Occipital lobe (tissue), 2 donors: ENCODE data around the gene AGAP2. TPM values are rescaled to one million over a fixed set of nuclear protein-coding genes. Genes with fewer than 3 reads are reported as not detected.
"Not testable (repeated sequence)": the region's sequence is repeated elsewhere in the genome, so short reads cannot be mapped to it uniquely, and the experiment has no call there.

ENCODE experiments used
- DNase-seq: peaks from one replicate; lab custom pipeline; 2025; lab: John Stamatoyannopoulos, UW
- total RNA-seq: library from RNA; depleted of rRNA; stranded (reverse); fragments of >200 nt; gene quantifications from one replicate; pipeline ENCODE4 v1.2.3, GENCODE V29; 2014

The AGAP2 gene
- total RNA-seq, result 25.6 TPM

- peak; percentile 20 for DNase-seq
Observed at GRCh38 chr12:57738661-57739237, at the start of gene AGAP2. AGAP2 (minus strand) TSS chr12:57738742; CDS start chr12:57738246, 496 bp downstream.

- no peak for DNase-seq
Observed at GRCh38 chr12:57783861-57784260, 45.3 kb upstream of the AGAP2 start.

GRCh38 chr12:57783466-57783801, 44.9 kb upstream of the AGAP2 start:
- no peak for DNase-seq

- peak; percentile 93 for DNase-seq
Observed at GRCh38 chr12:57782608-57783465, 44.3 kb upstream of the AGAP2 start, which contains the start of gene TSFM. TSFM (plus strand) TSS chr12:57782787; CDS start chr12:57782802, 15 bp downstream.

- no peak for DNase-seq
Observed at GRCh38 chr12:57782243-57782607, 43.7 kb upstream of the AGAP2 start.

GRCh38 chr12:57781801-57782200, 43.3 kb upstream of the AGAP2 start:
- no peak for DNase-seq

GRCh38 chr12:57781244-57781643, 42.7 kb upstream of the AGAP2 start:
- DNase-seq, result no peak

- DNase-seq, result no peak
Observed at GRCh38 chr12:57780284-57780897, 41.8 kb upstream of the AGAP2 start.

GRCh38 chr12:57779736-57780135, 41.2 kb upstream of the AGAP2 start:
- no peak for DNase-seq

GRCh38 chr12:57777911-57778310, 39.4 kb upstream of the AGAP2 start:
- no peak for DNase-seq

GRCh38 chr12:57777367-57777766, 38.8 kb upstream of the AGAP2 start:
- DNase-seq, result no peak

GRCh38 chr12:57776247-57776587, 37.7 kb upstream of the AGAP2 start:
- DNase-seq, result no peak

GRCh38 chr12:57775563-57776246, 37.2 kb upstream of the AGAP2 start:
- no peak for DNase-seq

- DNase-seq, result no peak
Observed at GRCh38 chr12:57775044-57775443, 36.5 kb upstream of the AGAP2 start.

- not testable (repeated sequence) for DNase-seq
Observed at GRCh38 chr12:57774634-57775033, 36.1 kb upstream of the AGAP2 start.

- no peak for DNase-seq
Observed at GRCh38 chr12:57772429-57773322, 34.1 kb upstream of the AGAP2 start, which contains the start of gene EEF1AKMT3. EEF1AKMT3 (plus strand) TSS chr12:57772614; CDS start chr12:57772725, 111 bp downstream.

GRCh38 chr12:57771873-57772428, 33.4 kb upstream of the AGAP2 start, which contains the start of gene METTL1:
METTL1 (minus strand) TSS chr12:57772105; CDS start chr12:57772083, 22 bp downstream.
- peak; percentile 95 for DNase-seq

- no peak for DNase-seq
Observed at GRCh38 chr12:57771236-57771872, 32.8 kb upstream of the AGAP2 start.

GRCh38 chr12:57770734-57771133, 32.2 kb upstream of the AGAP2 start:
- DNase-seq, result no peak

GRCh38 chr12:57769594-57769993, 31.1 kb upstream of the AGAP2 start:
- DNase-seq, result no peak
